Muscle of leg (tissue), 11 donors: ENCODE measurements around the gene RGS14. TPM values are rescaled to one million over a fixed set of nuclear protein-coding genes. Genes with fewer than 3 reads are reported as not detected.

Experiments
- DNase-seq: peaks from one replicate; pipeline ENCODE4 v3.0.0; 2013
- H3K27ac ChIP-seq: one replicate; pipeline ENCODE4 v1.5.1; 2013; ENCODE audit warnings: mild to moderate bottlenecking, low read length, control low read depth
- H3K27me3 ChIP-seq: one replicate; pipeline ENCODE4 v1.6.1; 2013; ENCODE audit warnings: low read length; ENCODE audit not compliant: control insufficient read depth, insufficient read depth
- H3K36me3 ChIP-seq: one replicate; pipeline ENCODE4 v1.6.1; 2013; ENCODE audit warnings: low read length; ENCODE audit not compliant: control insufficient read depth, insufficient read depth
- H3K4me1 ChIP-seq: one replicate; pipeline ENCODE4 v1.6.1; 2013; ENCODE audit warnings: low read length; ENCODE audit not compliant: control insufficient read depth, insufficient read depth
- H3K4me3 ChIP-seq: one replicate; pipeline ENCODE4 v1.5.1; 2013; ENCODE audit warnings: low read length, control low read depth
- H3K9me3 ChIP-seq: replicated peaks from 2 replicates; pipeline ENCODE4 v1.6.1; 2013; ENCODE audit warnings: low read depth, low read length; ENCODE audit not compliant: control insufficient read depth
- WGBS: methylation state at CpG from one replicate; pipeline ENCODE4 v1.1.5; 2013; ENCODE audit warnings: missing lambda C conversion rate; ENCODE audit not compliant: insufficient coverage; 5-methylcytosine and 5-hydroxymethylcytosine counted together
- polyA plus RNA-seq, 8 donors: library from polyadenylated mRNA; unstranded; fragments of 120-200 nt; gene quantifications; one replicate each; pipeline versions ENCODE4 v1.2.1 to v1.2.3, GENCODE V29; 2013; ENCODE audit warnings: inconsistent platforms in 1 of 8, low replicate concordance in 1 of 8; ENCODE audit not compliant: insufficient read length in 8 of 8, insufficient read depth in 1 of 8
- total RNA-seq: library from RNA; stranded (reverse); fragments of 120-200 nt; gene quantifications from one replicate; pipeline ENCODE4 v1.2.4, GENCODE V29; 2013

The RGS14 gene
- total and polyA plus RNA-seq, 9 donors = 10.4 to 17.2 (median 12.9) TPM

DNA sequence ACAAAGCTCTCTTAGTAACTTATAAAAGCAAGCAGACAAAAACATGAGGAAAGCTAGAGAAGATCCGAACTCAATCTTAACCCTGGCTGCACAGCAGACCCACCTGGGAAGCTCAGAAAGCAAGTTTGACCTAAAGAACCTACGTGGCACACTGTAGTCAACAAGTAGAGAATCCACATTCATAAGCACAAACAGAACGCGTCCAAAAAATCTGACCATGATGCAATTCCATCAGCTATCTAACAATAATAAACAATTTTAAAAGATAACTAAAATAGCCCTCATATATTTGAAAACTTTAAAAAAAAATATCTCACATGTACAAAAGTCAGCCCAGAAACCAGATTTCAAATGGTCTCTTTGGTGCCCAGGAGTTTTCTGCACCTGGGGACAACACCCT lies 10.9 kb upstream of the RGS14 start:
- H3K4me1 ChIP-seq = peaks cover 17% of the 10 kb centered on the region
- no peaks in the 10 kb centered on the region for H3K27me3 ChIP-seq
- H3K36me3 ChIP-seq = peaks cover 31% of the 10 kb centered on the region
- DNase-seq = no peak
- no peaks in the 10 kb centered on the region for H3K9me3 ChIP-seq
- WGBS = 90% methylated on average over 2 of the region's 4 CpGs
- no peak overlapping the region for H3K27ac ChIP-seq
- H3K4me3 ChIP-seq = no peak overlapping the region

DNA sequence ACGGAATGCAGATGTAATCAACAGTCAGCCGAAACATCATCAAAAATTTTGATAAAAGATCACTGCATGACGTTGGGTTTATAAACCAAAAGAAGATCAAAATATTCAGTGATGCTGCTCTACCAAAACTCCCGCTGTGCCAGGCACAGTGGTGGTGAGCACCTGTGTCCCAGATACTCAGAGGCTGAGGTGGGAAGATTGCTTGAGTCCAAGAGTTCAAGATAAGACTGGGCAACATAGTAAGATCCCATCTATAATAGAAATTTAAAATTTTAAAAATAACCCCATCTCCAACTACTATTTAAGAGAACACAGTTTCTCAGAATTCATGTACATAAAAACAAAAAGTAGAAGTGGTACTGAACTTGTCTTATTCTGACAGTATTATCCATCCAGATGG lies 10.0 kb upstream of the RGS14 start:
- Histone ChIP-seq H3K36me3 (peaks cover 26% of the 10 kb centered on the region), H3K4me3 (no peak overlapping the region), H3K27me3 (no peaks in the 10 kb centered on the region), H3K27ac (no peak overlapping the region), H3K4me1 (peaks cover 21% of the 10 kb centered on the region), H3K9me3 (no peaks in the 10 kb centered on the region)
- DNase-seq = no peak
- no CpG with 5 or more reads among the region's 4 CpGs for WGBS

DNA sequence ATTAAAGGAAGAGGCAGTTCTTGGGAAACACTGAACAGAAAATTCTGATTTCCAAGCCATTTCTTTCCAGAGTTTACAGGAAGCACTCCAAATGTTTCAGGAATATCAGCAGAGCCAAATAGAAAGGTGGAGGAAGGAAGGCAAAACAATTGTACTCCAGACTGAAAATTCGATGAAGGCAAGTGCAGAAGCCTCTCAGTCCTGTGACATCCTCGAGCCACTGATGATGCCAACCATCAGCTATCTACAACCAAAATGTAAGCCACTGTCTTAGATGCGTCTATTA lies 8.4 kb upstream of the RGS14 start:
- Histone ChIP-seq H3K9me3 (no peaks in the 10 kb centered on the region), H3K36me3 (peaks cover 22% of the 10 kb centered on the region), H3K27me3 (no peaks in the 10 kb centered on the region), H3K4me1 (peaks cover 21% of the 10 kb centered on the region), H3K27ac (no peak overlapping the region), H3K4me3 (no peak overlapping the region)
- no CpG with 5 or more reads among the region's 3 CpGs for WGBS
- no peak for DNase-seq

DNA sequence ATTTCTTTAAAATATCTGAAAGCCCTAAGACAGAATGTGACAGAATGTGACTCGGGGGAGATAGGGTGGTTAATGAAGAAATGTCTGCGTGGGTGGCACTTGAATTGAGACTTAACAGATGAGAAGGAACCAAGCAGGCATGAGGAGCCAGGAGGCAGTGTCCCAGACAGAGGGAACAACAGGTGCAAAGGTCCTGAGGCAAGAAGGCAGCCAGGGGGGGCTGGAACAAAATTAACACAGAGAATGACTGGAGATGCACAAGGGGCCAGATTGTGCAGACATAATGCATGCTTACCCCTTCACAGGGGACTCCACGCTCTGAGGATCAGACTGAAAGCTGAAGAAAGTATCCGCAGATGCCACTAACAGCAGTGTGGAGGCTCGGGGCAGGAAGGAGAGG lies 8.0 kb upstream of the RGS14 start:
- DNase-seq = no peak
- peaks cover 21% of the 10 kb centered on the region for H3K4me1 ChIP-seq
- 90% methylated on average over 5 of the region's 5 CpGs for WGBS

DNA sequence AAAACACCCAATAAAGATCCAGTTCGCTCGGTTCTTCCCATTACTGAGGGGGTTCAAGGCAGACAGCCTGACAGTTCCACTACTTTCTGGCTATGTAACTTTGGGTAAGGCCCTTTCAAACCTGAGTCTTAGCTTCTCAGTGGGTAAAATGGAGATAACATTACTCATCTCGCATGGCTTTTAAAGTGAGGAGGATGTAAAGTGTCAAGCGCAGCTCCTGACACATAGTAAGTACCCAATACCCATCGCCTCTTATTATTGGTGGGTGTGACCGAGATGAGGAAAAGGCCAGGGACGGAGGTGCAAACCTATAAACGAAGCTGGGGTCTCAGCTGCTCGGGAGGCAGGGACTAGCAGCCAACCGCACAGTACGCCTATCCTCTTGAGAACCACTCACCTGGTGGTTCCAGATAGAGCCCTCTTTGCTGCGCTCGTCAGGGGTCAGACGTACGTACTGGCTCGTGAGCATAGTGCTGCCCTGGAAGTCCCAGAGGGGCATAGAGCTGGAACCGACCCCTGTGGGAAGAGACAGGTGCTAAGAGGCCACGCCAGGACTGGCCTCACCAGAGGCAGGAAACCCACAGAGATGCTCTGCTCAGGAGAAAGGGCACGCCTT lies 6.8 kb upstream of the RGS14 start:
- no peak for DNase-seq
- Histone ChIP-seq H3K9me3 (no peaks in the 10 kb centered on the region), H3K36me3 (peaks cover 21% of the 10 kb centered on the region), H3K27ac (peak overlapping the region; percentile 97), H3K4me3 (peak overlapping the region; percentile 100), H3K4me1 (peaks cover 21% of the 10 kb centered on the region), H3K27me3 (no peaks in the 10 kb centered on the region)
- 2% methylated on average over 12 of the region's 19 CpGs for WGBS

More for the DNA sequence above, 8.0 kb upstream of the RGS14 start:
- H3K27me3 ChIP-seq = no peaks in the 10 kb centered on the region
- H3K36me3 ChIP-seq = peaks cover 22% of the 10 kb centered on the region
- no peak overlapping the region for H3K4me3 ChIP-seq
- H3K27ac ChIP-seq = no peak overlapping the region
- no peaks in the 10 kb centered on the region for H3K9me3 ChIP-seq

DNA sequence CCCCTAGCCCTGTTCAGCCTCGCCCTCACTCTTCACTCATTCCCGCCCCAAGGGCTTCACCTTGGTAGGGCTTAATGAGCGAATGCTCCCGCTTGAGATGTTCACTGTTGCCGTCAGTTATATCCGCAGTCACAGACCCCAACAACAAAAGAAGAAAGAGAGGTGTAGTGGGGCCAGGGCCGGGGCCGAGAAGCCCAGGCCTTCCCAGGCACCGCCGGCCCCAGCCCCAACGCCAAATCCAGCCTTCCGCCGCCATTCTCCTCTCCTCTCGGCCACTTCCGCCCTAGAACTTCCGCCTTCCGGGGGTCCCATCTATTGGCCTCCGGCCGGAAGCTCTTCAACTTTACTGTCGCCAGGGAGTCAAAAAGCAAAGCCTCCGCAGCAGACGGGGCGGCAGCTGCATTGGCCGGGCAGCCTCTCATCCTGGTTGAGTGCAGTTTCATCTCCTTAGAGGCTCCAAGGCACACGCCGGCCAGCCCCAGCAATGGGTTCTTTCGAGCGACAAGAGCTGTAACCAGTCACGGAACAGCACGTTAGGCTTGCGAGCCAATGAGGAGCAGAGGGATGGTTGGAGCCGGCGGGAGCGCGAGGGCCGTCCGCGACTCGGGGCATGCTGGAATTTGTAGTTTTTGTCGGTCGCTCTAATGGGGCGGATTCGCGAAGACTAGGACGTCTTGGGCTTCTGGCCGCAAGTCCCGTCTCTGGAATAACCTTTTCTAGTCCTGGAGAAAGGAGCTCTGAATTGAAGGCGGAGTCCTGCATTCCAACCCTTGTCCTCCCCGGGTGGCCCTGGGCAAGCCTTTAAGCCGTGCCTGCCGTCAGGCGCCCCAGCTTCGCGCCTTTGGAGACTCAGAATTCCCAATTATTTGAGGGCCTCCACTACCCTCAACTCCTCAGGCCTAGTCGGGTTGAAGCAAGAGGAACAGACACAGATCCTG lies 6.1 kb upstream of the RGS14 start, which contains the start of gene LMAN2:
LMAN2 (minus strand) TSS at position 277 of the 938 bp plus-strand sequence; CDS start at position 256, 21 bp downstream.
- Histone ChIP-seq H3K4me1 (peaks cover 21% of the 10 kb centered on the region), H3K27me3 (no peaks in the 10 kb centered on the region), H3K9me3 (no peaks in the 10 kb centered on the region), H3K27ac (peak within 1 kb of the TSS; percentile 97), H3K36me3 (peaks cover 18% of the 10 kb centered on the region), H3K4me3 (peak within 1 kb of the TSS; percentile 100)
- DNase-seq = peak; percentile 100
- WGBS = under 1% methylated on average over 48 of the region's 55 CpGs

DNA sequence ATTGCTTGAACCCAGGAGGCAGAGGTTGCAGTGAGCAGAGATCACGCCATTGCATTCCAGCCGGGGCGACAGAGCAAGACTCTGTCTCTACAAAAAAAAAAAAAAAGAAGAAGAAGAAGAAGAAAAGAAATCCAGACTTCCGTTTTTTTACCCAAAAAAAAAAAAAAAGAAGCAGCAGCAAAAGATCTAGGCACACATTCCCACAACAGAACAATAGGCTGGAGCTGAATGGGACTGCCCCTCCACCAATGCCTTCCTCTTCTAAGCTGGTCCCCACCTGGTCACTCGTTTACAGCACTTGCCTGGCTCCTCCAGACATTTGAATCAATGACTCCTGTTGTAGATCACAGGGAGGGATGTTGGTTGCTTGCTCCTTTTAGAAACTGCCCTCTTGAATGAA lies 4.6 kb upstream of the RGS14 start:
- H3K36me3 ChIP-seq = peaks cover 10% of the 10 kb centered on the region
- H3K27me3 ChIP-seq = peaks cover 4% of the 10 kb centered on the region
- no CpG with 5 or more reads among the region's 5 CpGs for WGBS
- peaks cover 29% of the 10 kb centered on the region for H3K4me1 ChIP-seq
- no peak for DNase-seq
- no peaks in the 10 kb centered on the region for H3K9me3 ChIP-seq
- no peak overlapping the region for H3K27ac ChIP-seq
- H3K4me3 ChIP-seq = no peak overlapping the region

DNA sequence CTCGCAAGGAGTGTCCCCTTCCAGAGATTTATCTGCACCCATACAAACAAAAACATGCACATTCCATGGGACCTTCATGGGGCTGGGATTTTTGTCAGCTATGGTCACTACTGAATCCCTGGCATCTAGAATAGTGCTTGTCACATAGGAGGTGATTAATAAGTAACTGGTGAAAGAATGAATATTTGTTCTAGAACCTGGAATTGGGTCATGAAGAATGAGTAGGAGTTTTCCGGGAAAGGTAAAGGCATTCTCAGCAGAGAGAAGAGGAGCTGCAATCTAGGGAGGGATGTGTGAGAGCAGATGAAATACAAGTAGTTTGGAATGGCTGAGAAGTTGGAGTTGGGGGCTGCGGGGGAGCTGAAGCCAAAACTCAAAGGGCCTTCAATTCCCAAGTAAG lies 3.5 kb upstream of the RGS14 start:
- H3K36me3 ChIP-seq = peaks cover 5% of the 10 kb centered on the region
- WGBS = 74% methylated on average over 2 of the region's 3 CpGs
- H3K4me1 ChIP-seq = peaks cover 33% of the 10 kb centered on the region

DNA sequence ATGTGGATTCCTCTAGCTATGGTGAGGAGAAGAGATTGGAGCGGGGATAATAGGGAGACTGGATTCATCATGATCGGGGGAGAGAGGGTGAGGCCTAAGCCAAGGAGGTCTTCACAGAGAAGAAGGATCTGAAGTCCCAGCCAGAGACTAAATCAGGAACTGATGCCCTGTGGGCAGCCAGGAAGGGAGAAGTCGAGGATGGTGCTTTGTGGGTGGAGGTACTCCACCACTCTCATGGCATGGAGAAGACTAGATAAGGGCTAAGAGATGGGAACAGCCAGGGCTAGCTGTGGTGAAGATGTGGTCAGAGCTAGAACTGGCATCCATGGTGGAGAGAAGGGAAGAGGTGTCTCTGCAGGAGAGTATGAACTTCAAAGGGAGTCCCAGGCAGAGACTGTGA lies 3.0 kb upstream of the RGS14 start:
- no peak overlapping the region for H3K4me3 ChIP-seq
- peaks cover 5% of the 10 kb centered on the region for H3K36me3 ChIP-seq
- H3K27ac ChIP-seq = no peak overlapping the region
- DNase-seq = no peak
- no peaks in the 10 kb centered on the region for H3K9me3 ChIP-seq
- 59% methylated on average over 3 of the region's 3 CpGs for whole genome bisulfite sequencing
- H3K27me3 ChIP-seq = peaks cover 6% of the 10 kb centered on the region
- H3K4me1 ChIP-seq = peaks cover 33% of the 10 kb centered on the region

More for the DNA sequence above, 3.5 kb upstream of the RGS14 start:
- DNase-seq = no peak
- Histone ChIP-seq H3K27me3 (peaks cover 6% of the 10 kb centered on the region), H3K27ac (no peak overlapping the region), H3K4me3 (no peak overlapping the region), H3K9me3 (no peaks in the 10 kb centered on the region)

DNA sequence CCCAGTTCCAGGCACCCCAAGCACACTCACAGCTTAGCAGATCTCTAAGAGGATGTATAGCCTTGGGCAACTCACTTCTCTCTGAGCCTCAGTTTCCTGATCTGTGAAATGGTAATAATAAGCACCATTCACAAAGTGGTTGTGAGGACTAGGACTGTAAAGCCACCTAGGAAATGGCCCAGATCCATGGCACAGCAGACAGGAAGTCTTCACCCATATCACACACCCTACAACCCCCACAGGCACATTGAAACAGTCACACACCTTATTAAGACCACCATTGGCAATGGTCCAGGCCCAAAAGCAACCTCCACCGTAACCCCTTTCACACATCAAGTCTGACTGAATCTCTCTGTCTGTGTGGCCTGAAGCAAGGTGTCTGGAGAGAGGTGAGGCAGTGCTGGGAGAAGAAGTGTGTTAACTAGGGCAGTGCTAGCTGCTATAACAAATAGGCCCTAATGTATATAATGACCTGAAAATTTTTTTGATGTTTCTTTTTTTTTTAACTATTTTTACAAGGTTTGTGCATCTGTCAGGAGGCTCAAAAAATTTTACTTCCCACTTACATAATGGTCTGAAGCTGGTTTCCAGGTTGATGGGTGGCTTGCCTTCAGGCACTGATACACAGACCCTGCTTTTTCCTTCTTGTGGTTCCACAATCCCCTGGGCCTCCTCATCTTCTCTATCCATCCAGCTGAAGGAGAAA lies 2.4 kb upstream of the RGS14 start:
- H3K9me3 ChIP-seq = no peaks in the 10 kb centered on the region
- no peak overlapping the region for H3K4me3 ChIP-seq
- H3K36me3 ChIP-seq = peaks cover 1% of the 10 kb centered on the region
- H3K4me1 ChIP-seq = peaks cover 27% of the 10 kb centered on the region
- no CpG with 5 or more reads among the region's 1 CpG for WGBS
- H3K27me3 ChIP-seq = peaks cover 6% of the 10 kb centered on the region
- no peak for DNase-seq
- H3K27ac ChIP-seq = no peak overlapping the region
